Activated CD4-positive, alpha-beta T cell treated with anti-CD3 and anti-CD28 coated beads, Interleukin-2, Interleukin-4, amounts not matched to agents 100 ng/mL and 50 ng/mL, durations not matched to agents 16 hours and 8 hours (primary cell): ENCODE results near the gene TLL1.

ENCODE experiments used
- DNase-seq: peaks from one replicate; pipeline ENCODE4 v3.0.0-alpha.2; 2020; ENCODE audit warnings: low spot score

The TLL1 gene

GRCh38 chr4:165894159-165894558, 21.1 kb downstream of the TLL1 start:
- no peak for DNase-seq

GRCh38 chr4:165905405-165906027, 32.5 kb downstream of the TLL1 start:
- no peak for DNase-seq

DNA sequence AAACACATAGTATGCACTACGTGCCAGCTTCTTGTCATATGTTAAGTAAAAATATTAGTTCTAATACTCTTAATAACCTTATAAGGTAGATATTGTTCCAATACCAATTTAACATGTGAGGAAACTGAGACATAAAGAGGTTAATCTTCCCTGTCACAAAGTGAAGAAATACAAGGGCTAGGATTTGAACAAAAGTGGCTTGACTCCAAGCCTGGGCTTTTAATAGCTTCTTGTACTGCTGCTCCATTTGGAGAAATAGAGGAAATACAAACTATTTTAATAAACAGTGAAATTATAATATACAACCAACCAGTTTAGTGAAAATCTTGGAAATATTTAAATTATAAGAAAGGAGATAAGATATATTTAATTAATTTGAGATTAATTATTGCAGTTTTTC, 33.2 kb downstream of the TLL1 start:
- no peak for DNase-seq

DNA sequence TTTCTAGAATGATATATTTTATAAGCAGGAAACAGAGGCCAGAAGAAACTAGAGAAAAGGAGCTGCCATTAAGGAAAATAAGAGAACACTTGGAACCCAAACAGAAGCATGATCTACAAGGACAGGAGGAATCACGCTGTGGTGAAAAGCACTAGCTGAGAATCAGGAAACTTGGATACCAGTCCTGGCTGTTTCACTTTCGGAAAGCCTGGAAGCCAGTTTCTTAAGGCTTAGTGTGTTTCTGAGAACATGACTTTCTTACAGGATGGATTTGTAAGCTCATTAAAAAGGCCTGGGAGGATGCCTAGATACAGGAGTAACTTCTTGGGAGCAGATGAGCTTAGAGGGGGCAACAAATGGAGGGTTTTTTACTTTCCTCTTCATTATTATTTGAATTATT, 36.9 kb downstream of the TLL1 start:
- DNase-seq = no peak

- no peak for DNase-seq
Measured at GRCh38 chr4:165915215-165915614, 42.2 kb downstream of the TLL1 start.

DNA sequence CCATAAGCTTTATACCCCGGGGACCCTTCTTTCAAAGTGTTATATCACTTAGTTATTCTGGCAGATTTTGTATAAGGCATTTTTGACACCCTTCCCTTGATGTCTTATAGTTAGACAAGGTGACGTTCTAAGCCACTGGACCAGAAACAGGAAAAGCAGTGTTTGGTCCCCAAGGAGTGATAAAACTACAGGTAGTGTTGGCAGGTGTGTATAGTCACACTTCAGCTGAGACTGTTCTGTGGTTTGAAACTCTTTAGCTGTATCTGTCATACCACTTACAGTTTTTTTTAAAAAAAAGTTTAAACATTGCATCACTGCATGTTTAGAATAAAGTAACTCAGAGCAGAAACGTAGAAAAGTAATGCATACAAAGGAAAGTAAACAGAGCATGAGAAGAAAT, 48.5 kb downstream of the TLL1 start:
- DNase-seq = no peak

DNA sequence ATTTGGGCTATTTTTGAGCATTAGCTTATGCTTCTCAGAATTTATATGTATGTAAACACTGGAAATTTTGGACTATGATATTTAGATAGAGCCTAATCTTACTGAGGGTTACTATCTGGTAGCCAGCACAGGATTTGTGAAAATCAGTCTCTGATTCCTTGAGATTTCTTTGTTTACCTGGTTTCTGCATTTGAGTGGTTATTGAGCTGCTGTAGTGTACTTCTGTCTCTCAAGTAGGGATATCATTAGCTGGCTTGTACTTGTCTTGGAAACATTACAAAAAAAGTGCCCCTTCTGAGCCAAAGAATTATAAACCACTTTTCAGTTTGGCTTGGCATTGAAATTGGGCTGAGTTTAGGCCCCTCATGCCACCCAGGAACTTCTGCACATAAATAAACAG, 49.7 kb downstream of the TLL1 start:
- no peak for DNase-seq

- DNase-seq = no peak
Measured at GRCh38 chr4:165926307-165926706, 53.3 kb downstream of the TLL1 start.

- DNase-seq = no peak
Measured at GRCh38 chr4:165927366-165927765, 54.3 kb downstream of the TLL1 start.

- peak; percentile 4 for DNase-seq
Measured at GRCh38 chr4:165927815-165928214, 54.8 kb downstream of the TLL1 start.

GRCh38 chr4:165928601-165929000, 55.6 kb downstream of the TLL1 start:
- no peak for DNase-seq

DNA sequence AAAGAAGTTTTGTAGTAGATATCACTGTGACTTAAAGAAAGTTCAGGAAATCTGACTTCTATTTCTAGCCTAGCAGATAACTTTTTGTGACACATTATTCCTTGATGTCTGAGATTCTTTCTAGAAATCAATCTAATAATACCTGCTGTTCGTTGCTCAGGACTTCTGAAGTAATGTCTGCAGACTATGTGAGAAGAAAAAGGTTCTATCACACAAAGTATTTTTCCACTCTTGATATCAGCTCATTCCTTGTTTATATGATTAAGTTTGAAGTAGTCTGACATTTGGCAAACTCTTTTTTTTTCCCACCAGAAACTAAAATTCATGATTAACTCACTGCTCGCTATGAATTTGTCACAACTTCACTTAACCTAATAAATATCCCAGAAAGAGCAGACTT, 56.6 kb downstream of the TLL1 start:
- no peak for DNase-seq

- no peak for DNase-seq
Measured at GRCh38 chr4:165931741-165932140, 58.7 kb downstream of the TLL1 start.

GRCh38 chr4:165944900-165945299, 71.9 kb downstream of the TLL1 start:
- no peak for DNase-seq

GRCh38 chr4:165945991-165946390, 73.0 kb downstream of the TLL1 start:
- DNase-seq = no peak

- no peak for DNase-seq
Measured at GRCh38 chr4:165947019-165947418, 74.0 kb downstream of the TLL1 start.

- no peak for DNase-seq
Measured at GRCh38 chr4:165953181-165953580, 80.1 kb downstream of the TLL1 start.

- no peak for DNase-seq
Measured at GRCh38 chr4:165963621-165964020, 90.6 kb downstream of the TLL1 start.

GRCh38 chr4:165964591-165964990, 91.6 kb downstream of the TLL1 start:
- DNase-seq = no peak

DNA sequence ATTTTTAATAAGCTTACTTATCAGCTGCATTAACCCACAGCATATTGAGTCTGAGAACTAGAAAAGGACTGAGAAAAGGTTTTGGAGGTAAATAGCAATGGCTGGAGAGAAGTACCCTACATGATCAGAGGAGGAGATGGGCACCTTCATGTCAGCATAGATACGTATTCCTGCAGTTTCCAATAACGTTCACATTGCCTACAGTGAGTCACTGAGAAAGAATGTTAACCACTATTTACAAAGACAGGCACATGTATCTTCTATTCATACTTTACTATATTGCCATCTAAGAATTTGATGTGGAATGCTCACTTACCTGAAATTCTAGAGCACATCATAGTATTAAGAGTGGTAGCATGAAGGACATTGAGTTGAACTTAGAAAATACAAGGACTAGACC, 92.5 kb downstream of the TLL1 start:
- no peak for DNase-seq

- DNase-seq = no peak
Measured at GRCh38 chr4:165966833-165967232, 93.8 kb downstream of the TLL1 start.

- DNase-seq = no peak
Measured at GRCh38 chr4:165967486-165967885, 94.4 kb downstream of the TLL1 start.

GRCh38 chr4:165970703-165971420, 97.8 kb downstream of the TLL1 start:
- DNase-seq = no peak

DNA sequence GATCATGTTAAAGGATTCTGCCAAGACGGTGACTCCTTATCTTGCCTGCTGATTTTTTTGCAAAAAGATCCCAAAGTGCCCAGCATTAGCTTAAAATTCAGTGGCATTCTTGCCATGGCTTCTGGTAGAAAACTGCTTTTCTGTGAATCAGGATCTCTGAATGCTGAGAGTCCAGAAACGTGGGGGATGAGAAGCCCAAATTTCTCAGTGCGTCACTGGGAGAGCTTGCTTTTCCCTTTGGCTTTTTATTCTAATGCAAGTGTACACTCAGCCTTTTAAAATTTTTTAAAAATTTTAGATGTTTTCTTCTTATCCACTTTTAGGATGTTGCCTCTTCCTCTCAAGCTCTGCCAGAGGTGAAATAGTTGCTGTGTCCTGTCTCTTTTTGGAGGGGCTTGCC, 98.4 kb downstream of the TLL1 start:
- DNase-seq = no peak
